Activated CD8-positive, alpha-beta memory T cell treated with anti-CD3 and anti-CD28 coated beads, Interleukin-2, amount 50 U/mL, for 1 hour (primary cell): Measurements from ENCODE around the gene SAXO1.
"Not testable (repeated sequence)": the region's sequence is repeated elsewhere in the genome, so short reads cannot be mapped to it uniquely, and the experiment has no call there.

ENCODE experiments used
- DNase-seq: peaks from one replicate; pipeline ENCODE4 v3.0.0-alpha.2; 2020; ENCODE audit errors: extremely low read depth

Gene SAXO1, protein sequence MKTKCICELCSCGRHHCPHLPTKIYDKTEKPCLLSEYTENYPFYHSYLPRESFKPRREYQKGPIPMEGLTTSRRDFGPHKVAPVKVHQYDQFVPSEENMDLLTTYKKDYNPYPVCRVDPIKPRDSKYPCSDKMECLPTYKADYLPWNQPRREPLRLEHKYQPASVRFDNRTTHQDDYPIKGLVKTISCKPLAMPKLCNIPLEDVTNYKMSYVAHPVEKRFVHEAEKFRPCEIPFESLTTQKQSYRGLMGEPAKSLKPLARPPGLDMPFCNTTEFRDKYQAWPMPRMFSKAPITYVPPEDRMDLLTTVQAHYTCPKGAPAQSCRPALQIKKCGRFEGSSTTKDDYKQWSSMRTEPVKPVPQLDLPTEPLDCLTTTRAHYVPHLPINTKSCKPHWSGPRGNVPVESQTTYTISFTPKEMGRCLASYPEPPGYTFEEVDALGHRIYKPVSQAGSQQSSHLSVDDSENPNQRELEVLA

DNA sequence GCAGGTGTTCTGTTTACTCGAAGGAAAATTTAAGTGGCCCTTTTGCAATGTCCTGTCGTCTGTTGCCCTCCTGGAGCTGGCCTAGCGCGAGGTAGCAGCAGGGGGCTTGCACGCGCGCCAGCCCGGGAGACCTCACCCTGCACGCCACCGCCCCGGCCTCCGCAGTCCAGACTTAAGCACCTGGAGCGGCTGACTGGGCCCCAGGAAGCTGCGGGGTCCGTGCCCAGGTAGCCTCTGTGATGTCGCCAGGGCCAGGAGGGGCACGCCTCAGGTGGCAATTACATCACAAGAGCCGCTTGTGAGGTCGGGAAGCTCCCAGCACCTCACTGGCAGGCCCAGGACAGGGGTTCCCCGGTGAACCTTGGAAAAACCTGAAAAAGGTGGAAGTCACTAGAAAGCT, at the start of gene SAXO1:
TSS of gene SAXO1 (minus strand) at position 195 of the 400 bp plus-strand sequence. CDS start 301 bp downstream, outside the sequence.
- no peak for DNase-seq

DNA sequence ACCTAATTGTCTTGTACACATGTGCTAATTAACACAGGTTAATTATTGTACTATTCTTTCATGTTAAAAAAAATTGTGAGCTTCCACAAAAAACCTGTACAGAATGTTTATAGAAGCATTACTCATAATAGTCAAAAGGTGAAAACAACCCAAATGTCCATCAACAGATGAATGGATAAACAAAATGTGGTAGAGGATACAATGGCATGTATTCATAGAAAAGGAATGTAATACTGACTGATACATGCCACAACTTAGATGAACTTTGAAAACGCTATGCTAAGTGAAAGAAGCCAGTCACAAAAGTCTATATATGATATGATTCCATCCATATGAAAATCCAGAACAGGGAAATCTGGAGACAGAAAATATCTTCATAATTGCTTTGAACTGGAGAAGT, 41.8 kb upstream of the SAXO1 start:
- DNase-seq, result no peak

DNA sequence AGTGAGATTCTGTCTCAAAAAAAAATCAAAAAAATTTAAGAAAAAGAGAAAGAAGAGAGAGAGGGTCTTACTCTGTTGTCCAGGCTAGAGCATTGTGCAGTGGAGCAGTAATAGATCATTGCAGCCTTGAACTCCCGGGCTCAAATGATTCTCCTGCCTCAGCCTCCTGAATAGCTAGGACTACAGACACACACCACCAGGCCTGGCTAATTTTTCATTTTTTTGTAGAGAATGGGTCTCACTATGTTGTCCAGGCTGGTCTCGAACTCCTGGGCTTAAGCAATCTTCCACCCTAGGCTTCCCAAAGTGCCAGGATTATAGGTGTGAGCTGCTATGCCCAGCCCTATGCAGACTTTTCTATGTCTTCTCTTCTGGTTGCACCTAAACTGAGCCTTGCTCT, 41.2 kb upstream of the SAXO1 start:
- no peak for DNase-seq

DNA sequence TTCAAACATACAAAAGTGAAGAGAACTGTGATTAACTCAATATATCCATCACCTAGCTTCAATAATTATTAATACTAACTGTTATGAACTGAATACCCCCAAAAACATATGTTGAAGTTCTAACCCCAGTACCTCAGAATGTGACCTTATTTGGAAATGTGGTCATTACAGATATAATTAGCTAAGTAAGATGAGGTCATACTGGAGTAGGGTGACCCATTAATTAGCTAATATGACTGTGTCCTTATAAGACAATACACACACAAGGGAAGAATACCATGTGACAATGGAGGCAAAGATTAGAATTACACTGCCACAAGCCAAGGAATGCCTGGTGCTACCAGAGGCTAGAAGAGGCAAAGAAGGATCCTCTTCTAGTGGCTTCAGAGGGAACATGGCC, 24.0 kb upstream of the SAXO1 start:
- DNase-seq, result no peak

DNA sequence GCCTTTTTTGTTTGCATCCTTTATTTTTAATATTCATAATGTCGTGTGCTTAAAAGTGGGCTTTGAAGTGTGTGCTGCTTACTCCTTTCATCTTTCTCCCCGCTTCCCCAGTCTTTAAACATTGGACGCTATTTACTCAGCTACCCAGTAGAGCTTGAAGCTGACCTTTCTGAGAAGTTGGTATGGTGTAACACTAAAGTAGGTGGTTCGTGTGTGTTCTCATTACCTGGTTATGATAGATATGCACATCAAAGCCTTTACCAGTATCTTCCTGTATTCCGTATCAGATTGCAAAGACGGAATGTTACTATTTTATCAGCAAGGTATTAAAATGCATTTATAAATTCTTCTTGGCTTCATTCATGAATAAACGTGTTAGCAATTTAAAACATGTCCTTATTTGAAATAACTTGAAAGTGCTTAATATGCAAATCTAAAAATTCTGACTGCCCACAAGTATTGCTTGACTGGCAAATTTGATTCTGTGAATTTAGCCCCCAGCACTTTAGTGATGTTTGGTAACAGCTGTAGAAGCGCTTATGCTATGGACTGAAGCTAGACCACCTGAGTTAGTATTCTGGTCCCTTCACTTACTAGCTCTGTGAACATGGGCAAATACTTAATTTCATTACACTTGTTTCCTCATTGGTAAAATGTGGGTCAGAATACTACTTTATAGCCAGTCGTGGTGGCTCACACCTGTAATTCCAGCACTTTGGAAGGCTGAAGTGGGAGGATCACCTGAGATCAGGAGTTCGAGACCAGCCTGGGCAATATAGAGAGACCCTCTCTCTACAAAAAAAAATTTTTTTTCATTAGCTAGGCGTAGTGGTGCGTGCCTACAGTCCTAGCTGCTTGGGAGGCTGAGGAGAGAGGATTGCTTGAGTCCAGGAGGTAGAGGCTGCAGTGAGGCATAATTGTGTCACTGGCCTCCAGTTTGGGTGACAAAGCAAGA, 17.9 kb upstream of the SAXO1 start:
- no peak for DNase-seq

DNA sequence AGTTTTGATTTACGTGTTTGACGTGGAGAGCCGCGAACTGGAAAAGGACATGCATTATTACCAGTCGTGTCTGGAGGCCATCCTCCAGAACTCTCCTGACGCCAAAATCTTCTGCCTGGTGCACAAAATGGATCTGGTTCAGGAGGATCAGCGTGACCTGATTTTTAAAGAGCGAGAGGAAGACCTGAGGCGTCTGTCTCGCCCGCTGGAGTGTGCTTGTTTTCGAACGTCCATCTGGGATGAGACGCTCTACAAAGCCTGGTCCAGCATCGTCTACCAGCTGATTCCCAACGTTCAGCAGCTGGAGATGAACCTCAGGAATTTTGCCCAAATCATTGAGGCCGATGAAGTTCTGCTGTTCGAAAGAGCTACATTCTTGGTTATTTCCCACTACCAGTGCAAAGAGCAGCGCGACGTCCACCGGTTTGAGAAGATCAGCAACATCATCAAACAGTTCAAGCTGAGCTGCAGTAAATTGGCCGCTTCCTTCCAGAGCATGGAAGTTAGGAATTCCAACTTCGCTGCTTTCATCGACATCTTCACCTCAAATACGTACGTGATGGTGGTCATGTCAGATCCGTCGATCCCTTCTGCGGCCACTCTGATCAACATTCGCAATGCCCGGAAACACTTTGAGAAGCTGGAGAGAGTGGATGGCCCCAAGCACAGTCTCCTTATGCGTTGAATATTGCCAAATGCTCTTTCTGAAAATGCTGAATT, 17.1 kb upstream of the SAXO1 start:
- no peak for DNase-seq

DNA sequence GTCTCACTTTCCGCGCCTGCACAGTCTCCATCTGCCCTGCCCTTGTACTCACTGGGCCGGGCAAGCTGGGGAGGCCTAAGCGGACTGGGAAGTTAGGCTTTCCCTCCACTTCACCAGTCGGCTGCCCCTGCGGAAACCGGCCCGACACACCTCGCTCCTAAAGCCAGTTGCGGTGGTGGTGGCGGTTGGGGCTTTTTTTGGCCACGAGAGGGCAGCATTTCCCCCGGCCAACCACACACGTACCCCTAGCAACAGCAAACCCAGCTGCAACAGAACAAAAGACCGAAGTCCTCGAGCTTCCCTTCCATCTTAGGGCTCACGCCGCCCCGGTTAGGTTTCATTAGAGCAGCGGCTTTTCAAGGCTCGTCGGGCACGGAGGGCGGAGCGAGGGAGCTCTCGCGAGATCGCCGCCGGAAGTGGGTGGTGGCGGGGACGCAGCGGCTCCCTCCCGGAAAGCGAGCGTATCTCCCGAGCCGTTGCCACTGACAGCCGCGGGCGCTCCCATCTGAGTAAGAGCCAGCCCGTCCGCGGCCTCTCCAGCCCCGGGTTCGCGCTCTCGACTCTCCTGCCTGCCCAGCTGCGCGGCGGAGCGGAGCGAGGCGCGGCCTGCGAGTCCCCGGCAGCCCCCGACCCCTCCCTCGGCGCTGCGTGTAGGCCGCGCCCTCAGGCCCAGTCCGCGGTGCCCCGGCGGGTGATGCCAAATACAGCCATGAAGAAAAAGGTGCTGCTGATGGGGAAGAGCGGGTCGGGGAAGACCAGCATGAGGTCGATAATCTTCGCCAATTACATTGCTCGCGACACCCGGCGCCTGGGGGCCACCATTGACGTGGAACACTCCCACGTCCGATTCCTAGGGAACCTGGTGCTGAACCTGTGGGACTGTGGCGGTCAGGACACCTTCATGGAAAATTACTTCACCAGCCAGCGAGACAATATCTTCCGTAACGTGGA, 16.2 kb upstream of the SAXO1 start, which contains the start of gene RRAGA:
TSS of gene RRAGA (plus strand) at position 462 of the 951 bp plus-strand sequence. CDS start at position 695, 233 bp downstream.
- peak; percentile 82 for DNase-seq

DNA sequence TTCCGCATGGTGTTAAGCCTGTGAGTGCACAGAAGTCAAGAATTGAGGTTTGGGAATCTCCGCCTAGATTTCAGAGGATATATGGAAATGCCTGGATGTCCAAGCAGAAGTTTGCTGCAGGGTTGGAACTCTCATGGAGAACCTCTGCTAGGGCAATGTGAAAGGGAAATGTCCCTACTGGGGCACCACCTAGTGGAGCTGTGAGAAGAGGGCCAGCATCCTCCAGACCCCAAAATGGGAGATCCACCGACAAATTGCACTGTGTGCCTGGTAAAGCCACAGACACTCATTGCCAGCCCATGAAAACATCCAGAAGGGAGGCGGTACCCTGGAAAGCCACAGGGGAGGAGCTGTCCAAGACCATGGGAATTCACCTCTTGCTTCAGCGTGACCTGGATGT, 3.6 kb upstream of the SAXO1 start:
- DNase-seq, result no peak

DNA sequence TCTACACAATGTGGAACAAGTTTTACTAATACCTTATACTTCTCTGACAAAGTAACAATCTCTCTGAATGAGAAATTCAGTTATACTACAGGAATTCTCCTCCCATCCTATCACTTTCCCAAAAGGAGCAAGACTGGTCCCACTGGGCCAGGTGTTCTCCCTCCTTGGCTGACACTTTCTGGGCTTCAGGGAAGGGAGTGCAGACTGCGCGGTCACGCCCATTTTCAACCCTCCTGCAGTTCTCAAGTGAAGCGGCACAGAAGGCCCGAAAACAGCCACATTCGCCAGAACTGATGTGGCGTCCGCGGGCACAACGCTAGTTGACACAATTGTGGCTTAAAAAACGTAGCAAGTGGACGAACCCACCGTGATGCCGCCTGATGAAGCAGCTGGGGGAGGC, 603 bp downstream of the SAXO1 start:
- no peak for DNase-seq

DNA sequence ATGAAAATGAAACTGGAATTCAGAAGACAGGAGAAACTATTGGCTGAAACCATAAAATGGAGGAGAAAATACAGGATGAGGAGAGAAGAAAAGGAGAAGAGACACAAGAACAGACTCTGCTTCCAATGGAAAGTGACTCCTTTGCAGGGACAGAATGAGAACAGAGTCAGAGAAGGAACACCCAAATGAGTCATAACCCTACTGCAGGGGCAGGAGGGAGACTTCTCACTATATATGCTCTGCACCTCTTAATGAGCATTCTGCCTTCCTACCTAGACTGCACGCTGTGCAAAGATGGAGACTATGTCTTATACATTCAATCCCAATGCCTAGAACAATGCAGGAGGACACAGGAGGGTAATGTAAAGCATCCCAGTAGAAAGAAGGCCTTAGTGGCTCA, 2.1 kb downstream of the SAXO1 start:
- DNase-seq, result no peak

DNA sequence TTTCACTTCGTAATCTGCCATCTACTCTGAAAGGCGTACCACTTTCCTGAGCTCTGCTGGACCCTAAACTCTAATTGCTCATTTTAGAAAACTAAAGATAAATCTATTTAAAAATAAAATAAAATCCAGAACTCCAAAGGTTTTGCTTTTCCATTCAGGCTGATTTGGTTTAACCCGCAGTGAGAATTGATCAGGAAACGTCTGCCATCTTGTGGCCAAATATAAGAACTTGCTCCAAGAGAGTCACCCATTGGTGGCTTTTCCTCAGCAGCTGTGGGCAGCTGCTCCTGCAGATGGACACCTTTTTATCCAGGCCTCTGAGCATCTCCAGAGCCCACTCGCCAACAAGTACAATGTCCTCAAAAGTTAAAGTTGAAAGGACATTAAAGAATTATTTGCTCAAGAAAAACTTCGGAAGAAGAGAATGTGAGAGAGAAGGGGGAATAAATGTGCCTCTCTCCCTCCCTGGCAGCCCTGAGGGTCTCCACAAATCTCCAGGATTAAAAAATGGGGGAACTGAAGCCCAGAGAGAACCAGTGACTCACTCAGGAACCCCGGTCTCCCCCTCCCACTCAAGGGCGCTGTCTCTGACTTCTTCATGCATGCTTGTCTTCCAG, 4.1 kb downstream of the SAXO1 start:
- DNase-seq, result no peak

DNA sequence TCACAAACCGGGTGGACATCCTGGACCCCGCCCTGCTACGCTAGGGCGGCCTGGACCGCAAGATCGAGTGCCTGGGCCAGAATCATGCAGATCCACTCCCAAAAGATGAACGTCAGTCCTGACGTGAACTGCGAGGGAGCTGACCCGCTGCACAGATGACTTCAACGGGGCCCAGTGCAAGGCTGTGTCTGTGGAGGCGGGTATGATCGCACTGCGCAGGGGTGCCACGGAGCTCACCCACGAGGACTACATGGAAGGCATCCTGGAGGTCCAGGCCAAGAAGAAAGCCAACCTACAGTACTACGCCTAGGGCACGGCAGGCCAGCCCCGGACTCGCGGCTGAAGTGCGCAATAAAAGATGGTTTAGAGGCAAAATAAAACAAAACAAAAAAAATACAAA, 5.2 kb downstream of the SAXO1 start:
- DNase-seq, result no peak

DNA sequence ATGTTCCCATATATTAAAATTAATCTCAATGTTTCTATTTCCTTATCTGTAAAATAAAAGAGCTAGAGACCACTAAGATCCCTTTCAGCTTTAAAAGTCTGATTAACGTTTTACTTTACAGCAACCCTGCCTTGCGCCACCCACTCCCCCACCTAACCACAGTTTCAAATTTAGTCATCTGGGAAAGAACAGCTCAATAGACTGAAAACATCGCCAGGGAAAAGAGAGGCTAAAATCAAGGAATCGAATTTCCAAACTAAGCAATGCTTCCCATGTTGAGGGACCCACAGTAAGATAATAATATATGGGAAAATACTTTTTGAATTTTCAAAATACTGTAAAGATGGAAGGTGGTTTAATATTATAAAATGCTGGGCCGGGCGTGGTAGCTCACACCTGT, 6.6 kb downstream of the SAXO1 start:
- no peak for DNase-seq

DNA sequence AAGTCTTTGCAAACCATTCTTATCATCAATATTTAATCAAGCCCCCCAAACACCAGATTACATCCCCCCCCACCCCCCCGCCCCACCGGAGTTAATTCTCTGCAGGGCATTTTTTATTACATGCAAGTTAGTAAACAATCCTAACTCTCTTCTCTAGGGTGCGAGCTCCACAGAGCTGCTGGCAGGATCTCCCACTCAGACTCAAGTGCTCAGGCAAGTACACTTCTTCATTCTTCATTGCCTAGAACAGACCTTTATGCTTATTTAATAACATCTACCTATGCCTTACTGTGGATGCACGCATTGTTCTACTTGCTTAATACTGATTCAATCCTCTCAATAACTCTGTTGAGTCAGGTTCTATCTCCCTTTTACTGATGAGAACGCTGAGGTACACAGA, 9.9 kb downstream of the SAXO1 start:
- no peak for DNase-seq

DNA sequence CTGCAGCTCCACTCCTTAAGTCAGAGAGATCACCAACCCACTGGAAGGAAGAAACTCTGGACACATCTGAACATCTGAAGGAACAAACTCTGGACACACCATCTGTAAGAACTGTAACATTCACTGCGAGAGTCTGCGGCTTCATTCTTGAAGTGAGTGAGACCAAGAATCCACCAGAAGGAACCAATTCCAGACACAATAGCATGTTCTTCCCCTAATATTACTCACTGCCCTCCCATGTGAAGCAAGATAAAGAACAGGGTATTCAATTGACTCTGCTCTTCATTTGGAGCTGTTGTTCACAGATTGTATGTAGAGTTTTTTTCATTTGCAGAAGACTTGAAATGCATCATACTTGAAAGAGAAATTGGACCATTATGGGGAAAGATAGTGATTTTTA, 10.8 kb downstream of the SAXO1 start:
- DNase-seq, result no peak

DNA sequence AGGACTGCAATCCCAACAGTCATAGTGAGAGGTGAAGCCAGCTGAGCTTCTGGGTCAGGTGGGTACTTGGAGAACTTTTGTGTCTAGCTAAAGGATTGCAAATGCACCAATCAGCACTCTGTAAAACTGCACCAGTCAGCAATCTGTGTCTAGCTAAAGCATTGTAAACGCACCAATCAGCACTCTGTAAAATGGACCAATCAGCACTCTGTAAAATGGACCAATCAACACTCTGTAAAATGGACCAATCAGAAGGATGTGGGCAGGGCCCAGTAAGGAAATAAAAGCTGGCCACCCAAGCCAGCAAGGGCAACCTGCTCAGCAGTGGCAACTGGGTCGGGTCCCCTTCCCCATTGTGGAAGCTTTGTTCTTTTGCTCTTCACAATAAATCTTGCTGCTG, 11.4 kb downstream of the SAXO1 start:
- DNase-seq, result not testable (repeated sequence)

DNA sequence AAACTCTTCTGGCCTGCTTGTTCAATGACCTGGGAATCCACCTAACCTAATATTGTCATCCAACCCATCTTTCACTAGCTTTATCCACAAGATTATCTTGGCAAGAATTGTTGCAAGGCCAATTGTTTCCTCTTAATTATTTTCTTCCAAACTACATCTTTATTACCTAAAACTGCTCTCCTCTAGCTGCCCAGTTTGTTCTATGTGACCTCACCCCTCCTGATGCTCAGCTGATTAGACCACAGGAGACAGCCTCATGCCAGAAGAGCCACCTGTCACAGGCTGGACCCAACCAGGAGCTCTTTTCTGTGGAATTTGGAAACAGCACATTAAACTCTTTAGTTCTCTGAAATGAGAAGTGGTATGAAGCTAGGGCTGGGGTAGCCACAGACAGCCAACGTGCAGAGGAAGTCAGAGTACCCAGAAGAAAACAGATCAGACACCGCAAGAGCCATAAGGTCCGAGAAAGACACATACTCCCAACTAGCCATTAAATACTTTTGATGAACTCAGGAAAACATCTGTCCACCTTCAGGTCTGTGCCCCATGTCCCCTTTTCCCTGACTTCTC, 12.0 kb downstream of the SAXO1 start:
- DNase-seq, result no peak

DNA sequence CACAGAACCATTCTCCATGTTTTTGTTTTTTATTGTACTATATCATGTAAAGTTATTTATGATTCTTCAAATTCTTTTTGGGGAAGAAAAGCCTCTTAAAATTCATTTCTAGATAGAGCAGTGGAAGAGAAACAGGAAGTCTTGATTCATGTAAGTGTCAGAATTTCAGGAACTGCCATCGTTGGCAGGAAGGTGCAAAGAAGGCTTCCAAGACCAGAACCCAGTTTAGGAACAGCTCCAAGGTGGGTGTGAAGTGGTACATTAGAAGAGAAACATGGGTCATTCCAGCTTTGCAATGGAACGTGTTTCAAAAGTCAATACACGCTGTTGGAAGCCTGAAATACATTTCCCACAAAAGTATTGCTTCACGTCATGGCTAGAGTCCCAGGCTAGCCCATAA, 14.8 kb downstream of the SAXO1 start:
- no peak for DNase-seq

DNA sequence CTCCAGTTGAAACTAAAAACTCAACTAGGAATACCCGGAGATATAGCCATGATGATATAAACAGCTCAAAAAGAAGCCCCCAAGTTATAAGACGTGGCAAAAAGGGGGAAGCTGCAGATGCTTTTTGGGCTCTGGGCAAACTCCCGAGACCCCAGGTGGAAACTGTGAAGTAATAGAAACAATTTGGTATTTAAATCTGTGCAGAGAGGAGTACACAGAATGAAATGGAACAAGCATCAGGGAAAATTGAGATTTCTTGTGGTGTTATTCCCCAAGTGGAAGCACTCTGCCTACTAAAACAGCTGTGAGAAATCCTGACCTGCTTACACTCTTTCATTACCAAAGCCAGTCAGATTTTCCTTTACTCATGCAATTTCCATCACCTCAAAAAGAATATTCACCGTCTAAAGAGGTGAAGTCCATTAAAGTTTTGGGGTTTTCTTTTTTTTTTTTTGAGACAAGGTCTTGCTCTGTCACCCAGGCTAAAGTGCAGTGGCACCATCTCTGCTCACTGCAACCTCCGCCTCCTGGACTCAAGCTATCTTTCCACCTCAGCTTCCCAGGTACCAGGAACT, 23.5 kb downstream of the SAXO1 start:
- DNase-seq, result no peak

DNA sequence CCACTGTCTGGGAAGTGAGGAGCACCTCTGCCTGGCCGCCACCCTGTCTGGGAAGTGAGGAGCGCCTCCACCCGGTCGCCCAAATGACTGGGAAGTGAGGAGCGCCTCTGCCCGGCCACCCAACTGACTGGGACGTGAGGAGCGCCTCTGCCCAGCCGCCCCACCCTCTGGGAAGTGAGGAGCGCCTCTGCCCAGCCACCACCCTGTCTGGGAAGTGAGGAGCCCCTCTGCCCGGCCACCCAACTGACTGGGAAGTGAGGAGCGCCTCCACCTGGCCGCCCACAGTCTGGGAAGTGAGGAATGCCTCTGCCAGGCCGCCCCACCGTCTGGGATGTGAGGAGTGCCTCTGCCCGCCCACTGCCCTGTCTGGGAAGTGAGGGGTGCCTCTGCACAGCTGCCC, 32.9 kb downstream of the SAXO1 start:
- DNase-seq, result no peak
